HTERT RPE-1 (cell line): ENCODE results near the gene TMEM269.

ENCODE experiments used
- in situ Hi-C: fragments of 300-500 bp; cut with MboI; formaldehyde crosslinking; loops from 4 replicates; pipeline ENCODE4 v1.14.3; 2020; ENCODE audit warnings: low sequenced_read_pairs

Gene TMEM269

GRCh38 chr1:42817976-42818375 lies 33.2 kb downstream of the TMEM269 start:
- in situ Hi-C loops = no loop called here

GRCh38 chr1:42820813-42821212 lies 36.0 kb downstream of the TMEM269 start:
- in situ Hi-C loops = no loop called here

GRCh38 chr1:42821690-42822089 lies 36.9 kb downstream of the TMEM269 start:
- in situ Hi-C loops = no loop called here

- in situ Hi-C loops = no loop called here
Observed at GRCh38 chr1:42822800-42823392, 38.1 kb downstream of the TMEM269 start.

- in situ Hi-C loops = no loop called here
Observed at GRCh38 chr1:42824481-42825035, 39.8 kb downstream of the TMEM269 start.

GRCh38 chr1:42825036-42825851 lies 40.5 kb downstream of the TMEM269 start:
- in situ Hi-C loops = no loop called here

GRCh38 chr1:42830631-42831030 lies 45.8 kb downstream of the TMEM269 start:
- in situ Hi-C loops = no loop called here

- in situ Hi-C loops = no loop called here
Observed at GRCh38 chr1:42831273-42831672, 46.5 kb downstream of the TMEM269 start.

- in situ Hi-C loops = no loop called here
Observed at GRCh38 chr1:42832641-42833240, 48.0 kb downstream of the TMEM269 start.

- in situ Hi-C loops = no loop called here
Observed at GRCh38 chr1:42833981-42834380, 49.2 kb downstream of the TMEM269 start.

- in situ Hi-C loops = no loop called here
Observed at GRCh38 chr1:42834803-42835202, 50.0 kb downstream of the TMEM269 start.

GRCh38 chr1:42835422-42835821 lies 50.6 kb downstream of the TMEM269 start:
- in situ Hi-C loops = no loop called here

GRCh38 chr1:42837709-42838108 lies 52.9 kb downstream of the TMEM269 start:
- in situ Hi-C loops = no loop called here

GRCh38 chr1:42838482-42839190 lies 53.8 kb downstream of the TMEM269 start:
- in situ Hi-C loops = no loop called here

GRCh38 chr1:42841010-42841409 lies 56.2 kb downstream of the TMEM269 start:
- in situ Hi-C loops = no loop called here

- in situ Hi-C loops = no loop called here
Observed at GRCh38 chr1:42841440-42842147, 56.8 kb downstream of the TMEM269 start.

- in situ Hi-C loops = no loop called here
Observed at GRCh38 chr1:42844592-42845140, 59.9 kb downstream of the TMEM269 start.

- in situ Hi-C loops = no loop called here
Observed at GRCh38 chr1:42845193-42845592, 60.4 kb downstream of the TMEM269 start.

GRCh38 chr1:42845866-42846256 lies 61.1 kb downstream of the TMEM269 start:
- in situ Hi-C loops = no loop called here
